Left kidney (tissue), 8 donors: Measurements from ENCODE around the gene AKAP7. TPM values are rescaled to one million over a fixed set of nuclear protein-coding genes. Genes with fewer than 3 reads are reported as not detected.
A peak's percentile ranks its signal among the peaks of the same experiment; 100 is the strongest.
"Not testable (repeated sequence)": the region's sequence is repeated elsewhere in the genome, so short reads cannot be mapped to it uniquely, and the experiment has no call there.

Experiments
- DNase-seq: peaks from one replicate; pipeline ENCODE4 v3.0.0-alpha.2; 2013
- long read RNA-seq, 8 donors: transcript quantifications; one replicate each; lab custom pipeline, GENCODE V29; 2026
- polyA plus RNA-seq: library from polyadenylated mRNA; unstranded; fragments of 120-200 nt; gene quantifications from one replicate; pipeline ENCODE4 v1.2.1, GENCODE V29; 2013; ENCODE audit not compliant: insufficient read length

The AKAP7 gene
- polyA plus RNA-seq: 18.5 TPM
- long read RNA-seq, donor 1, partial matches to known transcripts: 0 of 3 reads
- long read RNA-seq, donor 1, other reads (novel, unspliced or antisense): 0 of 3 reads
- long read RNA-seq, donor 2, partial matches to known transcripts: 6 of 7 reads
- long read RNA-seq, donor 2, other reads (novel, unspliced or antisense): 0 of 7 reads
- long read RNA-seq, donor 3, partial matches to known transcripts: 0 of 2 reads
- long read RNA-seq, donor 3, other reads (novel, unspliced or antisense): 0 of 2 reads
- long read RNA-seq, donor 4, partial matches to known transcripts: 0 of 2 reads
- long read RNA-seq, donor 4, other reads (novel, unspliced or antisense): 0 of 2 reads
- long read RNA-seq, donor 5, partial matches to known transcripts: 0 of 1 reads
- long read RNA-seq, donor 5, other reads (novel, unspliced or antisense): 0 of 1 reads
- long read RNA-seq, donor 6, partial matches to known transcripts: 8 of 9 reads
- long read RNA-seq, donor 6, other reads (novel, unspliced or antisense): 0 of 9 reads
- long read RNA-seq, donor 7, partial matches to known transcripts: 0 of 3 reads
- long read RNA-seq, donor 7, other reads (novel, unspliced or antisense): 0 of 3 reads
- long read RNA-seq, donor 8, partial matches to known transcripts: 8 of 9 reads
- long read RNA-seq, donor 8, other reads (novel, unspliced or antisense): 0 of 9 reads

GRCh38 chr6:131135244-131136020, at the start of gene AKAP7:
Gene AKAP7 (plus strand): TSS chr6:131135467. CDS start chr6:131135764, 297 bp downstream.
- DNase-seq: peak; percentile 61

DNA sequence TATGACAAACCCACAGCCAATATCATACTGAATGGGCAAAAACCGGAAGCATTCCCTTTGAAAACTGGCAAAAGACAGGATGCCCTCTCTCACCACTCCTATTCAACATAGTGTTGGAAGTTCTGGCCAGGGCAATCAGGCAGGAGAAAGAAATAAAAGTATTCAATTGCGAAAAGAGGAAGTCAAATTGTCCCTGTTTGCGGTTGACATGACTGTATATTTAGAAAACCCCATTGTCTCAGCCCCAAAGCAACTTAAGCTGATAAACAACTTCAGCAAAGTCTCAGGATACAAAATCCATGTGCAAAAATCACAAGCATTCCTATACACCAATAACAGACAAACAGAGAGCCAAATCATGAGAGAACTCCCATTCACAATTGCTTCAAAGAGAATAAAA, 44.9 kb upstream of the AKAP7 start:
- not testable (repeated sequence) for DNase-seq

DNA sequence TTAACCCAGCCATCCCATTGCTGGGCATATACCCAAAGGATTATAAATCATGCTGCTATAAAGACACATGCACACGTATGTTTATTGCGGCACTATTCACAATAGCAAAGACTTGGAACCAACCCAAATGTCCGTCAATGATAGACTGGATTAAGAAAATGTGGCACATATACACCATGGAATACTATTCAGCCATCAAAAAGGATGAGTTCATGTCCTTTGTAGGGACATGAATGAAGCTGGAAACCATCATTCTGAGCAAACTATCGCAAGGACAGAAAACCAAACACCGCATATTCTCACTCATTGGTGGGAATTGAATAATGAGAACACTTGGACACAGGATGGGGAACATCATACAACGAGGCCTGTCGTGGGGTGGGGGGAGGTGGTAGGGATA, 43.3 kb upstream of the AKAP7 start:
- DNase-seq: not testable (repeated sequence)

- no peak for DNase-seq
Measured at GRCh38 chr6:131093334-131093733, 41.9 kb upstream of the AKAP7 start.

DNA sequence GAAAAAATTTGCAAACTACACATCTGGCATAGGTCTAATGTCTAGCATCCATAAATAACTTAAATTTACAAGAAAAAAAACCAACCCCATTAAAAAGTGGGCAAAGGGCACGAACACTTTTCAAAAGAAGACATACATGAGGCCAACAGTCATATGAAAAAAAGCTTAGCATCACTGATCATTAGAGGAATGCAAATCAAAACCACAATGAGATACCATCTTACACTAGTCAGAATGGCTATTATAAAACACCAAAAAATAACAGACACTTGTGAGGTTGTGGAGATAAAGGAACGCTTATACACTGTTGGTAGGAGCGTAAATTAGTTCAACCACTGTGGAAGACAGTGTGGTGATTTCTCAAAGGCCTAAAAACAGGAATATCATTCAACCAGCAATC, 38.5 kb upstream of the AKAP7 start:
- DNase-seq: no peak

DNA sequence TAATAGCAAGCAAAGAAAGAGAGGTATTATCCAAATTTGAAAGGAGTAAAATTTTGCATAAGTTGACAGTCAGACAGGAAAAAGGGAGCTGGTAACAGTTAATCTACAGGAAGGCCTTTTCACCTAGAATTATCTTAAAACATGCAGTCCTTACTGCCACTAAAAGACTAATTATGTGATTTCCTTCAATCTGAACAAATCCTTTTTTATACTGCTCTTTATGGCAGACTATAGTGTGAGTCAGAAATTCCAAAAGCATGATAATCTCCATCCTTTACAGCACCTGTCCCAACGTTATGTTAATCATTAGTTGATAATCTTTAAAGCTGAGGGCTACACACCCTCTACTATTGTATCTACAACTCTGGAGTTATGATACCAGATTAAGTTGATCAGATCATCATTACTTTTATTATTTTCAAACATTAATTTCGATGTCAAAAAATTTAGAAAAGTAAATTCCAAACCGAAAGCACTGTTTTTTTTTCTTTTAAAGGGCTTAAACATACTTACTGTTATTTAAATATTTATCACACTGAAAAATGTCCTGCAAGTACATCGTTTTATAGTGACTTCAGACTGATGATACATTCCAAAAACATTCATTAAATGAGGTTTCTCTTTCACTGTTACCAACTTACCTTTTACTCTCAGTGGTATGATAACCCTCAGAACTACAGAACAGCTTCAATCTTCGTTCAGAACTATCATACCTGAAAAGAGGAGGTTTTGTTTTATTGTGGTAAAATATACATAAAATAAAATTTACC, 33.2 kb upstream of the AKAP7 start:
- DNase-seq: no peak

DNA sequence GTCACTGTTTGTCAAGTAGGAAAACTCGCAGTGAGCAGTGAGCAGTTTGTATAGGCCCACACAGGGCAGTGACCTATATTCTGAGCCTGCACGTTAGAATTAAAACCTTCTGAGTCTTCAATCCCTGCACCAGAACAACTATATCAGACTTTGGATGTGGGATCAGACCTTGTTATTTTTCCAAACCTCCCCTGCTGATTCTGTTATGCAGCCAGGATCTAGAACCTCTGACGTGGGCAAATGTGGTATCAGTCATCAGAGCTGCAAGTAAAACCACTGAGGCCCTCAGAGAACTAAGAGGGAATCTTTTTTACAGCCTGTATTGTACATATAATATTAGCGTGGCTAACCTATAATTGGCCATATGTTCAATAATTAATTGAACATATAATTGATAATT, 32.0 kb upstream of the AKAP7 start:
- DNase-seq: no peak

GRCh38 chr6:131103901-131104300, 31.4 kb upstream of the AKAP7 start:
- no peak for DNase-seq

- no peak for DNase-seq
Measured at GRCh38 chr6:131107151-131107550, 28.1 kb upstream of the AKAP7 start.

DNA sequence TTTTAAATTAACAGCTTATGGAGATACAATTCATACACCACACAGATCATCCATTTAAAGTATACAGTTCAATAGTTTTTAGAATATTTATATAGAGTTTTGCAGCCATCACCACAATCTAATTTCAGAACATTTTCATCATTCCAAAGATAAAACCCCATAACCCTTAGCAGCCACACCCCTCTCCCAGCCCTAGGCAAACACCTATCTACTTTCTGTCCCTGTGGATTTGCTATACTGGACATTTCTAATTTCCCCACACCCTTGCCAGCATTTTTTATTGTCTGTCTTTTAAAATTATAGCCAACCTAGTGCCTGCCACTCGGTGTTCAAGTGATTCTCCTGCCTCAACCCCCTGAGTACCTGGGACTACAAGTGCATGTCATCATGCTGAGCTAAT, 23.0 kb upstream of the AKAP7 start:
- no peak for DNase-seq

DNA sequence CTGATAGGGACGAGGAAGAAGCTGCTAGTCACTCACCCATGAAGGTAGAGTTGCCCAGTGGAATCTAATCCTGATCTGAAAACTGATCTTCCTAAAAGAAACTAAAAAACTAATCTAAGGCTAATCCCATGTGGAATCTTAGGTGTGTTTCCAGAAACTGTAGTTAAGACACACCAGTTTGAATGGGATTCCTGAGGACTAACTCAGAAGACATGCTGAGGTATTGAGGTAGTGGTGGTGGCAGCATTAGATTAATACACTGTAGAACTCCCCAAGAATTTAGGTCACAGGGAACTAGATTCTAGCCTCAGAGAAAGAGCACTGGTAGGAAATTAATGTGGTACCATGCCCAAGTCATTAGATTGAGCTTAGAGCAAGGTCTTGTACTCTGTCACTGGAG, 19.6 kb upstream of the AKAP7 start:
- no peak for DNase-seq

- DNase-seq: no peak
Measured at GRCh38 chr6:131116321-131116720, 18.9 kb upstream of the AKAP7 start.

DNA sequence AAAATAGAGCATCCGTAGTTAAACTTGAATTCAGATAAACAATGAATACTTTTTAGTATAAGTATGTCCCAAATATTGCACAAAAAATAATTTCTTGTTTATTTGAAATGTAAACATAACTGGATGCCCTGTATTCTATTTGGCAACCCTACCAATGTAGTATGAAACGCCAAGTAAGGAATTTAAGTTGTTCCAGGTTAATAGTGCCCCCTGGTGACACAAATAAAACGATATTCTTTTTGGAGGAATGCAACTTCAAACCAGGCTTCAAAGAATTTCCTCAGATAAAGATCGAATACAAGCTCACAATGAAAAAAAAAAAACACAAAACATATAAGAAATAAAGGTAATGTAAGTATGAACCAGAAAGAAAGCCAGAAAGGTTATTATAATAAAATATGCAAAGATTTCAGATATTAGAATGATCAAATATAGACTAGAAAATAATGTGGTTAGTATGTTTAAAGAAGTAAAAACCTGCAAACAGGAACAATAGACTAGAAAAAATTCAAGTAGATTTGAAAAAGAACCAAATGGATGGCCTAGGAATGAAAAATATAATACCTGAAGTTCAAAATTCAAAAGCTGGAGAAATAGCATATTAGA, 18.4 kb upstream of the AKAP7 start:
- peak; percentile 14 for DNase-seq

- DNase-seq: no peak
Measured at GRCh38 chr6:131117878-131118277, 17.4 kb upstream of the AKAP7 start.

DNA sequence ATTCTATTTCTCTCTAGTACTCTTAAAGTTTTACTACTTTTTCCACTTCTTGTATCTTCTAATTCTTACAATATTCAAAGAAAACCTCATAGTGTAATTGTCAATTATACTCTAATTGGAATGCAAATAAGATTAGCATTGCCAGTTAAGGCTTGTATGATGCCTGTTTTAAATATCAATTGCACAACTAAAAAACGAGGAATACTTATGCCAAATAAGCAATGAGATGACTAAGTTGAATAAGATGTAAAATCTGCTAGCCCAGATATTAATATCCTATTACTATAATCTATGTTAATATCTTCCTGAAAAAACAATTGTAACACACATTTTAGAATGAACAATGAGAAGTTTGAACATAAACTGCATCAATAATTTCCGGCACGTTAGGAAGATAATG, 13.3 kb upstream of the AKAP7 start:
- no peak for DNase-seq

DNA sequence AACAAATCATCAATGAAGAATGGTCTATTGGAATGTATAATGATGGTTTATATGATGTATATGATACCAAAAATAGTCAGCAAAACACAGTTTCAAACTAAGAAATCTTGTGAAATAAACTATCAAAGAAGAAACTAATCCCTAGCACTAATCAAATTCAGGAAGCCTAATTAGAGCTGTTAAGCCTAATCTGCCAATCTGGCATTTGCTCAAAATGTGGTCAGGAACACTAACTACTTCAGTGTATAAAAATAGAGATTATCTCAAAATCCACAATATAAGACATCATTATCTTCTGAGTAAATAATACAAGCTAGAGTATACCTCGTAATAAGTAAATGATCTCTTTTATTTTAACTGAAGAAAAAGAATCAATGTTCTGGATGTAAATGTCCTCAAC, 12.8 kb upstream of the AKAP7 start:
- no peak for DNase-seq

- no peak for DNase-seq
Measured at GRCh38 chr6:131124336-131125071, 10.8 kb upstream of the AKAP7 start.

DNA sequence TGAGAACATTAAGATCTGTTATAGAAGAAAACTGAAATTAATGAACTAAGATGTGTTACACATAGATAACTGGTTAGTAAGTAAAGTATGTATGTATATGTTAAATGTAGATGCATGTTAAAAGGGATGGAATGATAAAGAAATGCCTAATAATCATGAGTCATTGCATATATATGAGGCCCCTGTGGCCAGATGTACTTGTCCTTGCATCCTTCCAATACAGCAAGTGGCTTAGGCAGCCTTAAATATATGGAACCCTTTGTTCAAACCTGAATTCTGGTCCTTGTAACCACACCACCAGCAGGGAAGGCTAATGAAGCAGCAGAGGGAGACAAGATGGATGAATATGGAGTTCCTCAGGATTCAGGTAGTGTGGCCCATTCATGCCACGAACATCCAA, 9.8 kb upstream of the AKAP7 start:
- DNase-seq: no peak

DNA sequence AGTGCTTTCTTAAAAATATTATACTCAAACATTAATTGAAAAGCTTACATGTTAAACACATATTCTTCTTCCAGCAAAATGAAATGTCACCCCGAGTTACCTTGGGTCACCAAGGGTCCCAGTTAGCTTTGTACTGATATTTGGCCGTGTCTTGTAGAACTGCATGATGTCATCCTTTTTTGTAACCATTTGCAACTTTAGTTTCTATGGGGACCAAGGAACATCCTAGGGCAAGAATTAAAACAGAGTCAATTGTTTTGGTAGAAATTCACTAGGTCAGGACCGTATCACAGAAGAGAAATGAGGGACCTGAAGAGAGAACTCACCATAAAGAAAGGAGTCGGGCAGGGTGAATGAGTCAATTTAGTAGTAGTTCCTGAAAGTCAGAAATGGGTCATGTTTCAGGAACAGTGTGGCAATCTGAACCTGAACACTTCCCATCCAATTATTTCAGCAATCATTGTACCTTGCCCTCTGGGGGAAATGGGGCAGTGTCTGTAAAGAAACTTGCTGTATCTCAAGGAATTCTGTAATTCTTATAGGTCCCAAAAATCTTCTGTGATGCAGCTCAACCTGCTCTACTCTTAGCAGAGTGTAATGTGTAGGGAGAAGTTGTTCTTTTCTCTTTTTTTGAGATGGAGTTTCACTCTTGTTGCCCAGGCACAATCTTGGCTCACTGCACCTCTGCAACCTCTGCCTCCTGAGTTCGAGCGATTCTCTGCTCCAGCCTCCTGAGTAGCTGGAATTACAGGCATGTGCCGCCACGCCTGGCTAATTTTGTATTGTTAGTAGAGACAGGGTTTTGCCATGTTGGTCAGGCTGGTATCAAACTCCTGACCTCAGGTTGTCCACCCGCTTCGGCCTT, 5.3 kb upstream of the AKAP7 start:
- no peak for DNase-seq

GRCh38 chr6:131130554-131130940, 4.7 kb upstream of the AKAP7 start:
- no peak for DNase-seq
